ENCODE results near the gene DSCAM. TPM values are rescaled to one million over a fixed set of nuclear protein-coding genes. Genes with fewer than 3 reads are reported as not detected.

Gene DSCAM
- total RNA-seq, 4 donors from 2014 or later, result under 0.01 to 0.44 TPM; not detected in 2

GRCh38 chr21:40255518-40256444 is 591.2 kb downstream of the DSCAM start:
- Histone ChIP-seq H3K4me1 (no peaks in the 10 kb centered on the region), H3K9me3 (peaks cover 0 to 8% (median 0%) of the 10 kb centered on the region in 4 donors), H3K27me3 (no peaks in the 10 kb centered on the region), H3K27ac (no peak overlapping the region), H3K36me3 (no peaks in the 10 kb centered on the region), H3K4me3 (no peak overlapping the region)
- no peak for DNase-seq (ENCODE audit: low spot score in 2 of 2)
- TF ChIP-seq CTCF (IDR thresholded peaks at IDR 0.05) (no peak), POLR2A (IDR thresholded peaks at IDR 0.05) (no peak)
- 76 to 86% methylated on average over 6 of the region's 6 CpGs for WGBS, 2 donors

- H3K4me1 ChIP-seq, result no peaks in the 10 kb centered on the region
- no peak overlapping the region for H3K4me3 ChIP-seq
- H3K36me3 ChIP-seq, result no peaks in the 10 kb centered on the region
- DNase-seq (ENCODE audit: low spot score in 2 of 2), result no peak
- 60 to 71% methylated on average over 13 of the region's 13 CpGs for WGBS, 2 donors
- no peak overlapping the region for H3K27ac ChIP-seq
- TF ChIP-seq POLR2A (IDR thresholded peaks at IDR 0.05), result no peak
- no peak for TF ChIP-seq CTCF (IDR thresholded peaks at IDR 0.05)
- no peak for TF ChIP-seq EP300 (IDR thresholded peaks at IDR 0.05)
- peaks cover 0 to 8% (median 0%) of the 10 kb centered on the region in 4 donors for H3K9me3 ChIP-seq
- H3K27me3 ChIP-seq, result no peaks in the 10 kb centered on the region
Observed at GRCh38 chr21:40254540-40255465, 592.2 kb downstream of the DSCAM start.

GRCh38 chr21:40253112-40253511 is 593.8 kb downstream of the DSCAM start:
- H3K4me3 ChIP-seq, result no peak overlapping the region
- DNase-seq (ENCODE audit: low spot score in 2 of 2), result no peak
- H3K4me1 ChIP-seq, result no peaks in the 10 kb centered on the region
- H3K36me3 ChIP-seq, result no peaks in the 10 kb centered on the region
- WGBS, 2 donors, result 84 to 93% methylated on average over 3 of the region's 3 CpGs
- no peak overlapping the region for H3K27ac ChIP-seq
- peaks cover 0 to 10% (median 0%) of the 10 kb centered on the region in 4 donors for H3K9me3 ChIP-seq
- no peaks in the 10 kb centered on the region for H3K27me3 ChIP-seq
- TF ChIP-seq CTCF (IDR thresholded peaks at IDR 0.05) (no peak), POLR2A (IDR thresholded peaks at IDR 0.05) (no peak), EP300 (IDR thresholded peaks at IDR 0.05) (no peak)

GRCh38 chr21:40250514-40251294 is 596.3 kb downstream of the DSCAM start:
- DNase-seq (ENCODE audit: low spot score in 2 of 2), result no peak
- Histone ChIP-seq H3K4me1 (no peaks in the 10 kb centered on the region), H3K36me3 (no peaks in the 10 kb centered on the region), H3K27ac (no peak overlapping the region), H3K27me3 (no peaks in the 10 kb centered on the region), H3K4me3 (no peak overlapping the region), H3K9me3 (peaks cover 0 to 24% (median 0%) of the 10 kb centered on the region in 4 donors)
- no peak for TF ChIP-seq POLR2A (IDR thresholded peaks at IDR 0.05)
- TF ChIP-seq CTCF (IDR thresholded peaks at IDR 0.05), result no peak
- TF ChIP-seq EP300 (IDR thresholded peaks at IDR 0.05), result no peak
- 81 to 85% methylated on average over 7 of the region's 7 CpGs for WGBS, 2 donors
